SK-MEL-5 (cell line): Measurements from ENCODE around the gene SATB1. TPM values are rescaled to one million over a fixed set of nuclear protein-coding genes. Genes with fewer than 3 reads are reported as not detected.
"Not testable (repeated sequence)": the region's sequence is repeated elsewhere in the genome, so short reads cannot be mapped to it uniquely, and the experiment has no call there.

Experiments
- DNase-seq: peaks from one replicate; pipeline ENCODE4 v3.0.0-alpha.2; 2016; ENCODE audit warnings: low read depth, low spot score
- in situ Hi-C: cut with HindIII; loops from 2 replicates; pipeline ENCODE4 v1.10.0; 2016; ENCODE audit warnings: low sequenced_read_pairs, high pct_unique_total_duplicates, low pct_unique_long_range_greater_than_20kb
- polyA plus RNA-seq, 2 experiments: library from polyadenylated mRNA; depleted of rRNA; stranded (reverse); fragments of >200 nt; gene quantifications; 2 replicates each; pipeline ENCODE4 v1.2.3, GENCODE V29; 2015
- total RNA-seq: library from RNA; depleted of rRNA; stranded (reverse); fragments of >200 nt; shearing (Covaris generic); gene quantifications from 2 replicates; pipeline ENCODE4 v1.2.3, GENCODE V29; 2014; rRNA removed

SATB1 gene
- total RNA-seq: 2.1 and 4.0 TPM in 2 replicates
- 2.2 and 6.7 TPM in 2 replicates for polyA plus RNA-seq (2015; cell fraction: cytosol; rRNA removed)
- 7.4 and 39.0 TPM in 2 replicates for polyA plus RNA-seq (2015; cell fraction: nucleus; rRNA removed)

GRCh38 chr3:18424729-18425640 lies at the start of gene SATB1:
Gene SATB1 (minus strand): TSS chr3:18425339. CDS start chr3:18420967, 4,372 bp downstream.
- DNase-seq: peak; percentile 50
- in situ Hi-C loops: no loop called here

- in situ Hi-C loops: no loop called here
- DNase-seq: no peak
These were observed 49.1 kb upstream of the SATB1 start for GRCh38 chr3:18474202-18474601.

- no peak for DNase-seq
- in situ Hi-C loops: no loop called here
These were observed 44.6 kb upstream of the SATB1 start for GRCh38 chr3:18469775-18470174.

- no peak for DNase-seq
- in situ Hi-C loops: no loop called here
These were observed 41.0 kb upstream of the SATB1 start for GRCh38 chr3:18466136-18466535.

- in situ Hi-C loops: no loop called here
- no peak for DNase-seq
These were observed 29.6 kb upstream of the SATB1 start for GRCh38 chr3:18454766-18455165.

DNA sequence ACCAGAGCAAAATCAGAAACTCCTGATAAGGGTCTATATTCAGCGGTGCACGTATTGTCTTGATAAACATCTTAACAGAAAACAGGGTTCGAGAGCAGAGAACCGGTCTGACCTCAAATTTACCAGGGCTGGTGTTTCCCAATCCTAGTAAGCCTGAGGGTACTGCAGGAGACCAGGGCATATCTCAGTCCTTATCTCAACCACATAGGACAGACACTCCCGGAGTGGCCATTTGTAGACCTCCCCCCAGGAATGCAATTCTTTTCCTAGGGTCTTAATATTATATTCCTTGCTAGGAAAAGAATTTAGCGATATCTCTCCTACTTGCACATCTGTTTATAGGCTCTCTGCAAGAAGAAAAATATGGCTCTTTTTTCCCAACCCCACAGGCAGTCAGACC lies 24.5 kb upstream of the SATB1 start:
- in situ Hi-C loops, DNase-seq: not testable (repeated sequence)

DNA sequence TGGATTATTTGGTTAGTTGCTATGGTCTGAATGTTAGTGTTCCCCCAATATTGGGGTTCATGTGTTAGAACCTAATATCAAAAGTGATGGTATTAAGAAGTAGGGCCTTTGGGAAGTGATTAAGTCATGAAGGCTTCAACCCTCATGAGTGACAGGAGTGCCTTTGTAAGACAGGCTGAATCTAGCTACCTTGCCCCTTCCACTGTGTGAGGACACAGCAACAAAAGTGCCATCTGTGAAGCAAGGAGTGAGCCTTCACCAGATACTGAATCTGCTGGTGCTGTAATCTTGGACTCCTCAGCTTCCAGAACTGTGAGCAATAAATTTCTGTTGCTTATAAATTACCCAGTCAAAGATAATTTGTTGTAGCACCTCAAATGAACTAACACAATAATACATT lies 22.6 kb upstream of the SATB1 start:
- in situ Hi-C loops: no loop called here
- no peak for DNase-seq

- in situ Hi-C loops: no loop called here
These were observed 21.1 kb upstream of the SATB1 start for GRCh38 chr3:18446149-18446825.

GRCh38 chr3:18445401-18446148 lies 20.4 kb upstream of the SATB1 start:
- in situ Hi-C loops: no loop called here
- DNase-seq: no peak

More at GRCh38 chr3:18446149-18446825, 21.1 kb upstream of the SATB1 start:
- no peak for DNase-seq

- in situ Hi-C loops: no loop called here
These were observed 19.7 kb upstream of the SATB1 start for GRCh38 chr3:18444595-18445400.

GRCh38 chr3:18443665-18444594 lies 18.8 kb upstream of the SATB1 start:
- DNase-seq: no peak
- in situ Hi-C loops: no loop called here

More at GRCh38 chr3:18444595-18445400, 19.7 kb upstream of the SATB1 start:
- peak; percentile 44 for DNase-seq

GRCh38 chr3:18442756-18443664 lies 17.9 kb upstream of the SATB1 start:
- DNase-seq: no peak
- in situ Hi-C loops: no loop called here

DNA sequence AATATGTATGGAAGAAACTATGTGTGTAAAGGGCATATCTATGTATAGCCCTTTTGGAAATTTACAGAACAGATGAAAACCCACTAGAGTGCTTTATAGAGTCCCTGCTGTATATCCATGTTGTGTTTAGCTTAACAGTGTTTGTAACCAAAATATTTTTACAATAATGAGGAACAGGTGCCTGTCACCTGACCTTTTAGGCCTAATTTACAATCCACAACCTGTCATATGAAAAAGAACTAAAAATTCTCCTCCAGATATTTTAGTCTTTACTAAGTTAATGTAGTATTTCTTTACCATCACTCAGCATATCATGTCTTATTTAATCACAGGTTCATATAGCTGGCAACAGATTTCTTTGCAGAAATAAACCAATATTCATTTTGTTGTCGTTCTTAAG lies 16.4 kb upstream of the SATB1 start:
- in situ Hi-C loops: no loop called here
- no peak for DNase-seq

GRCh38 chr3:18440066-18440722 lies 15.1 kb upstream of the SATB1 start:
- DNase-seq: no peak

DNA sequence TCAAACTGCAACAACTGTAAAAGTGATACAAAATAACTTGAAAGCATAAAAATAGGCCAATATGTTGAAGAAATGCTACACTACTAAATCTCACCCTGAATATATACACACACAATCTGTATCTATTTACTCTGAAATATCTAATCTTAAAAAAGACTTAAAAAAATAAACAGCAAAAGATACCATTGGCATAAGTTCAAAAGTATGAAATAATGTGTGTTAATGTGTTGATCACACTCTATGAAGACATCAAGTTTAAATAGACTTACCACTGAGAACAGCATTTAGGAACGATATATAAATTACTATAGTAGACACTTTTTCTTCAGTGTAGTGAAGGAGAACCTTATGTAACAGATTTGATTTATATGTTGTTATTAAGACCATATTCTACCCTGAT lies 14.1 kb upstream of the SATB1 start:
- in situ Hi-C loops: no loop called here
- no peak for DNase-seq

More at GRCh38 chr3:18440066-18440722, 15.1 kb upstream of the SATB1 start:
- in situ Hi-C loops: no loop called here
